Ovary (tissue), 9 donors: Measurements from ENCODE around the gene MKS1. TPM values are rescaled to one million over a fixed set of nuclear protein-coding genes. Genes with fewer than 3 reads are reported as not detected.

Experiments used
- DNase-seq, 5 donors: peaks; one replicate each; pipeline ENCODE4 v3.0.0-alpha.2; 2019 to 2020
- H3K27ac ChIP-seq, 2 donors: fragments of 200-600 bp; one replicate each; pipeline versions ENCODE4 v1.5.1 to v1.8.0; 2019 to 2022
- H3K27me3 ChIP-seq: fragments of 200-600 bp; one replicate; pipeline ENCODE4 v1.8.0; 2022
- H3K36me3 ChIP-seq: fragments of 200-600 bp; sonication (generic); one replicate; pipeline ENCODE4 v1.5.1; 2019
- H3K4me1 ChIP-seq: one replicate; pipeline ENCODE4 v1.8.1; 2013; ENCODE audit warnings: mild to moderate bottlenecking, moderate library complexity; ENCODE audit not compliant: insufficient read depth
- H3K4me3 ChIP-seq: fragments of 200-600 bp; sonication (generic); one replicate; pipeline ENCODE4 v1.5.1; 2017
- H3K9me3 ChIP-seq, 2 donors: fragments of 200-600 bp in 1 of 2; sonication (generic) in 1 of 2; one replicate each; pipeline versions ENCODE4 v1.5.1 to v1.8.1; 2013 to 2019; ENCODE audit warnings: mild to moderate bottlenecking in 1 of 2, moderate library complexity in 1 of 2
- CTCF ChIP-seq, 3 donors: fragments of 450-650 bp in 2 of 3; fragments of 200-600 bp in 1 of 3; IDR thresholded peaks; one replicate each; pipeline versions ENCODE4 v1.5.1 to v1.8.0; 2016 to 2022; ENCODE audit warnings: antibody characterized with exemption in 3 of 3, mild to moderate bottlenecking in 1 of 3
- EP300 ChIP-seq: sonication (generic); formaldehyde crosslinking; IDR thresholded peaks from one replicate; pipeline ENCODE4 v1.6.1; 2017; ENCODE audit warnings: antibody characterized with exemption
- POLR2A ChIP-seq: fragments of 450-650 bp; IDR thresholded peaks from one replicate; pipeline ENCODE4 v1.6.1; 2017; ENCODE audit warnings: antibody characterized with exemption, mild to moderate bottlenecking, moderate library complexity
- WGBS, 3 donors: extraction: QIAGEN DNeasy Blood & Tissue Kit in 1 of 3; methylation state at CpG; one replicate each; pipeline versions ENCODE4 v1.1.5 to v1.1.7; 2013 to 2017; 5-methylcytosine and 5-hydroxymethylcytosine counted together
- intact Hi-C, 4 donors: fragments of 100-400 bp; cut with DNase I; formaldehyde crosslinking; loops; one replicate each; pipeline versions ENCODE4 v1.11.0 to v1.15.1; 2022 to 2023
- polyA plus RNA-seq, 2 donors: library from polyadenylated mRNA; stranded (reverse); fragments of 200-250 nt in 1 of 2; fragments of 350-450 nt in 1 of 2; fragmentation: Illumina TruSeq in 1 of 2; extraction: RNeasy Lipid Tissue Mini Kit (QIAGEN cat#74804) in 1 of 2; gene quantifications; one replicate each; pipeline ENCODE4 v1.2.3, GENCODE V29; 2013 to 2014
- total RNA-seq, 7 donors: library from RNA; depleted of rRNA in 2 of 7; stranded (reverse); fragments of >200 nt in 2 of 7; fragmentation: NEBNext Ultra II Directional in 3 of 7; extraction: Animal tissue kit (Norgen Biotek cat#: 25700) in 3 of 7; gene quantifications; one replicate each; pipeline versions ENCODE4 v1.1.0 to v1.2.4, GENCODE V29; 2016 to 2023
- donor health status: DM: no; HTN: no; CAD: no; lungs with moderate emphysema.
- donor health status: DM: no; HTN: no; CAD: no.
- donor health status: Bipolar disorder and iron deficiency.
- donor health status: DM: yes; HTN: yes; CAD: no.
- donor health status: DM: no; HTN: no; CAD: no.
- donor health status: DM: yes; HTN: yes; CAD: no.

The MKS1 gene
- total and polyA plus RNA-seq, 9 donors: 10.0 to 26.0 (median 18.5) TPM

GRCh38 chr17:58172369-58173071, 46.5 kb downstream of the MKS1 start:
- H3K4me3 ChIP-seq: no peak overlapping the region
- H3K27me3 ChIP-seq: no peaks in the 10 kb centered on the region
- no peak for DNase-seq
- intact Hi-C loops: no loop called here
- no peak for TF ChIP-seq EP300
- TF ChIP-seq POLR2A: no peak
- TF ChIP-seq CTCF (IDR thresholded peaks at IDR 0.05): no peak
- no peaks in the 10 kb centered on the region for H3K4me1 ChIP-seq
- H3K9me3 ChIP-seq: no peaks in the 10 kb centered on the region
- no peaks in the 10 kb centered on the region for H3K36me3 ChIP-seq
- no peak overlapping the region for H3K27ac ChIP-seq
- 26 to 39% (median 29%) methylated on average over 2 of the region's 2 CpGs for WGBS, 3 donors

GRCh38 chr17:58170622-58171021, 48.4 kb downstream of the MKS1 start:
- intact Hi-C loops: no loop called here
- Histone ChIP-seq H3K4me3 (no peak overlapping the region), H3K4me1 (no peaks in the 10 kb centered on the region), H3K9me3 (no peaks in the 10 kb centered on the region), H3K27ac (no peak overlapping the region), H3K27me3 (no peaks in the 10 kb centered on the region), H3K36me3 (no peaks in the 10 kb centered on the region)
- no peak for DNase-seq
- TF ChIP-seq EP300 (no peak), CTCF (IDR thresholded peaks at IDR 0.05) (no peak), POLR2A (no peak)
- 64 to 72% (median 68%) methylated on average over 4 of the region's 4 CpGs for WGBS, 3 donors

GRCh38 chr17:58166682-58167081, 52.4 kb downstream of the MKS1 start, which contains the start of gene OR4D2:
Gene OR4D2 (plus strand): TSS chr17:58166982. CDS start chr17:58169656, 2,674 bp downstream.
- no peaks in the 10 kb centered on the region for H3K36me3 ChIP-seq
- no peak for TF ChIP-seq EP300
- no peak for TF ChIP-seq POLR2A
- TF ChIP-seq CTCF (IDR thresholded peaks at IDR 0.05): no peak
- intact Hi-C loops: no loop called here
- peaks cover 3% of the 10 kb centered on the region for H3K27me3 ChIP-seq
- H3K4me1 ChIP-seq: no peaks in the 10 kb centered on the region
- DNase-seq: no peak
- no peak within 1 kb of the TSS for H3K4me3 ChIP-seq
- no peak within 1 kb of the TSS for H3K27ac ChIP-seq
- WGBS, 3 donors: 50 to 66% (median 57%) methylated on average over 6 of the region's 6 CpGs
- H3K9me3 ChIP-seq: no peaks in the 10 kb centered on the region

- H3K4me3 ChIP-seq: no peak overlapping the region
- no peaks in the 10 kb centered on the region for H3K4me1 ChIP-seq
- TF ChIP-seq EP300 (no peak), CTCF (IDR thresholded peaks at IDR 0.05) (no peak), POLR2A (no peak)
- H3K9me3 ChIP-seq: no peaks in the 10 kb centered on the region
- H3K36me3 ChIP-seq: no peaks in the 10 kb centered on the region
- DNase-seq: no peak
- H3K27me3 ChIP-seq: peaks cover 3% of the 10 kb centered on the region
- H3K27ac ChIP-seq: no peak overlapping the region
- WGBS, 3 donors: 0 to 10% (median 4%) methylated on average over 2 of the region's 2 CpGs
- intact Hi-C loops: no loop called here
Observed at GRCh38 chr17:58165981-58166380, 53.1 kb downstream of the MKS1 start.
